GM12892 (cell line): ENCODE results near the gene TFF2.

Source experiments
- POLR2A ChIP-seq: IDR thresholded peaks from 2 replicates; pipeline ENCODE4 v1.6.1; 2011; ENCODE audit warnings: low read depth, low read length, control low read depth
- POLR2AphosphoS5 ChIP-seq: IDR thresholded peaks from 2 replicates; pipeline ENCODE4 v1.6.1; 2011; ENCODE audit warnings: low read depth, low read length, control low read depth
- TAF1 ChIP-seq: IDR thresholded peaks from 2 replicates; pipeline ENCODE4 v1.6.1; 2011; ENCODE audit warnings: low read depth, mild to moderate bottlenecking, control low read depth, low read length, borderline replicate concordance

DNA sequence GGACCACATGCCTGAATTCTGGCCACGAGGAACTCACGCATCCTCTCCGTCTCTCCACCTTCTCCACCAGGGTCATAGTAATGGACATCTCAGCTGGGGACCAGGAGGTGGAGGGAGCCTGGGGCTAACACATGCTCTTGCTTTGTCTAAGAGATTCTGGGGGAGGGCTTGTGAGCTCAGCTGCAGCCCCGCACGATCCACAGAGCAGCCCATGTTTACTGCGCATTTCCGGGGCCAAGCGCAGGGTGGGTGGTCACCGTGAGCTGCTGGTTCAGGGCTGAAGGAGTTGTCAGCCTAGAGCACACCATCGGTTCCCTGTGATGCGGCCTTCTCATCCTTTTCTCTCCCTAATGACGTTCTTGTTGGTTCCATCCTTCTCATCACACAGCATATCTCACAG lies 7.5 kb upstream of the TFF2 start:
- TF ChIP-seq POLR2A (no peak), POLR2AphosphoS5 (no peak), TAF1 (no peak)
